CD4-positive, alpha-beta T cell treated with Interleukin-21 for 1 hour (primary cell): ENCODE data around the gene MFSD6.
A peak's percentile ranks its signal among the peaks of the same experiment; 100 is the strongest.
"Not testable (repeated sequence)": the region's sequence is repeated elsewhere in the genome, so short reads cannot be mapped to it uniquely, and the experiment has no call there.

Experiments used
- DNase-seq: peaks from one replicate; pipeline ENCODE4 v3.0.0-alpha.2; 2020

MFSD6 gene

GRCh38 chr2:190467575-190468083, 59.5 kb downstream of the MFSD6 start:
- no peak for DNase-seq

GRCh38 chr2:190468354-190468753, 60.2 kb downstream of the MFSD6 start:
- not testable (repeated sequence) for DNase-seq

- DNase-seq, result no peak
Measured at GRCh38 chr2:190468814-190469569, 60.8 kb downstream of the MFSD6 start.

- peak; percentile 36 for DNase-seq
Measured at GRCh38 chr2:190469771-190470170, 61.6 kb downstream of the MFSD6 start.

GRCh38 chr2:190470256-190470826, 62.2 kb downstream of the MFSD6 start:
- no peak for DNase-seq

GRCh38 chr2:190477661-190478454, 69.7 kb downstream of the MFSD6 start:
- no peak for DNase-seq

GRCh38 chr2:190478572-190479195, 70.5 kb downstream of the MFSD6 start:
- DNase-seq, result no peak

- no peak for DNase-seq
Measured at GRCh38 chr2:190481339-190481738, 73.2 kb downstream of the MFSD6 start.

GRCh38 chr2:190482451-190482850, 74.3 kb downstream of the MFSD6 start:
- no peak for DNase-seq

GRCh38 chr2:190486037-190486623, 78.0 kb downstream of the MFSD6 start:
- no peak for DNase-seq

- DNase-seq, result no peak
Measured at GRCh38 chr2:190488516-190489233, 80.5 kb downstream of the MFSD6 start.

GRCh38 chr2:190489475-190489874, 81.3 kb downstream of the MFSD6 start:
- DNase-seq, result no peak

GRCh38 chr2:190490502-190490901, 82.3 kb downstream of the MFSD6 start:
- no peak for DNase-seq

GRCh38 chr2:190493095-190493494, 84.9 kb downstream of the MFSD6 start:
- no peak for DNase-seq

GRCh38 chr2:190494600-190495227, 86.6 kb downstream of the MFSD6 start:
- DNase-seq, result not testable (repeated sequence)

- DNase-seq, result no peak
Measured at GRCh38 chr2:190497428-190497827, 89.3 kb downstream of the MFSD6 start.

- no peak for DNase-seq
Measured at GRCh38 chr2:190499273-190499672, 91.1 kb downstream of the MFSD6 start.

- no peak for DNase-seq
Measured at GRCh38 chr2:190500054-190500502, 91.9 kb downstream of the MFSD6 start.

- no peak for DNase-seq
Measured at GRCh38 chr2:190501231-190501630, 93.1 kb downstream of the MFSD6 start.

- no peak for DNase-seq
Measured at GRCh38 chr2:190501702-190502407, 93.7 kb downstream of the MFSD6 start.

- DNase-seq, result no peak
Measured at GRCh38 chr2:190503088-190503487, 94.9 kb downstream of the MFSD6 start.
